Measurements from ENCODE around the gene CHKA. TPM values are rescaled to one million over a fixed set of nuclear protein-coding genes. Genes with fewer than 3 reads are reported as not detected.
A peak's percentile ranks its signal among the peaks of the same experiment; 100 is the strongest.

The CHKA gene
- total and polyA plus RNA-seq, 2 experiments from 2014 or later: 37.1 to 94.4 TPM

DNA sequence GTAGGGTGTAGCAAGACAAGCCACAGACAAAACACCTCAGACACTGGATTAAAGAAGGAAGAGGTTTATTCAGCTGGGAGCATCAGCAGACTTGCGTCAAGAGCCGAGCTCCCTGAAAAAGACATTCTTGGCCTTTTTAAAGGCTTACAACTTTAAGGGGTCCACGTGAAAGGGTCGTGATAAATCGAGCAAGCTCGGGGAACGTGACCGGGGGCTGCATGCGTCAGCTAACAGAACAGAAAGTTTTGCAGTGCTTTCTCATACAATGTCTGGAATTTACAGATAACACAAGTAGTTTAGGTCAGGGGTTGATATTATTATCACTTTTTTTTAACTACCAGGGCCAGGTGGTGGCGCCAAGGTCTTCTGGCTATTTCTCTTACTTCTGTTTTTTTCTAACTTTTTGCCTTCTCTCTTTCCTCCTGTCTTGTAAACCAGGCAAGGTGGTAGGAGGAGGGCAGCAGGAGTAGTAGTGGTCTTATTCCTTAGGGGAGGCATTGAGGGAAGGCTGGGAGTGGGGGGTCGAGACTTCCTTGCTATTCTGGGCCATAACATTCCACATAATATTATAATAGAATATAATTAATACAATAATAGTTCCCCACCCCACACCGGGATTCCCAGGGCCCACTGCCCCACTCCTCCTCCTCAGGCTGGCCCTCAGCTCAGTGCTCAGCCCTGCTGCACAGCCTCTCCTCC, 111.6 kb downstream of the CHKA start:
- Histone ChIP-seq H3K9me2 (ENCODE audit: insufficient read depth) (no peaks in the 10 kb centered on the region), H2AFZ (peak overlapping the region; percentile 89), H3K4me1 (ENCODE audit: insufficient read depth) (peaks cover 12% of the 10 kb centered on the region), H3K4me2 (peak overlapping the region; percentile 64), H3K79me2 (replicated peaks; ENCODE audit: insufficient read depth) (no peaks in the 10 kb centered on the region), H3K4me3 (no peak overlapping the region), H3K27me3 (ENCODE audit: insufficient read depth) (no peaks in the 10 kb centered on the region), H3K27ac (ENCODE audit: low read depth) (no peak overlapping the region), H4K20me1 (replicated peaks; ENCODE audit: insufficient read depth) (no peaks in the 10 kb centered on the region), H3K36me3 (ENCODE audit: insufficient read depth) (no peaks in the 10 kb centered on the region), H3F3A (replicated peaks; ENCODE audit: low read depth) (0 out of 2 replicates have a peak, but pooled peaks cover 7% of the 10 kb centered on the region)
- Mint-ChIP-seq H3K27ac (no peak overlapping the region), H3K4me1 (peaks cover 28% of the 10 kb centered on the region), H3K27me3 (ENCODE audit: insufficient read depth, low read depth, poor library complexity) (peaks cover 11% of the 10 kb centered on the region), H3K4me3 (no peak overlapping the region; the same call in 2 of the 3 replicates), H3K9me3 (no peaks in the 10 kb centered on the region; the same call in 2 of the 3 replicates), H3K36me3 (ENCODE audit: low read depth) (no peaks in the 10 kb centered on the region)
- TF ChIP-seq CTCF (conservative IDR thresholded peaks at IDR 0.05; ENCODE audit: low read depth in 2 of 2): peak; percentile 23 to 54; a peak in 3 of 4 replicates
- TF ChIP-seq EZH2phosphoT487 (IDR thresholded peaks at IDR 0.05; ENCODE audit: unreplicated experiment): no peak
- TF ChIP-seq, protein P1, sequence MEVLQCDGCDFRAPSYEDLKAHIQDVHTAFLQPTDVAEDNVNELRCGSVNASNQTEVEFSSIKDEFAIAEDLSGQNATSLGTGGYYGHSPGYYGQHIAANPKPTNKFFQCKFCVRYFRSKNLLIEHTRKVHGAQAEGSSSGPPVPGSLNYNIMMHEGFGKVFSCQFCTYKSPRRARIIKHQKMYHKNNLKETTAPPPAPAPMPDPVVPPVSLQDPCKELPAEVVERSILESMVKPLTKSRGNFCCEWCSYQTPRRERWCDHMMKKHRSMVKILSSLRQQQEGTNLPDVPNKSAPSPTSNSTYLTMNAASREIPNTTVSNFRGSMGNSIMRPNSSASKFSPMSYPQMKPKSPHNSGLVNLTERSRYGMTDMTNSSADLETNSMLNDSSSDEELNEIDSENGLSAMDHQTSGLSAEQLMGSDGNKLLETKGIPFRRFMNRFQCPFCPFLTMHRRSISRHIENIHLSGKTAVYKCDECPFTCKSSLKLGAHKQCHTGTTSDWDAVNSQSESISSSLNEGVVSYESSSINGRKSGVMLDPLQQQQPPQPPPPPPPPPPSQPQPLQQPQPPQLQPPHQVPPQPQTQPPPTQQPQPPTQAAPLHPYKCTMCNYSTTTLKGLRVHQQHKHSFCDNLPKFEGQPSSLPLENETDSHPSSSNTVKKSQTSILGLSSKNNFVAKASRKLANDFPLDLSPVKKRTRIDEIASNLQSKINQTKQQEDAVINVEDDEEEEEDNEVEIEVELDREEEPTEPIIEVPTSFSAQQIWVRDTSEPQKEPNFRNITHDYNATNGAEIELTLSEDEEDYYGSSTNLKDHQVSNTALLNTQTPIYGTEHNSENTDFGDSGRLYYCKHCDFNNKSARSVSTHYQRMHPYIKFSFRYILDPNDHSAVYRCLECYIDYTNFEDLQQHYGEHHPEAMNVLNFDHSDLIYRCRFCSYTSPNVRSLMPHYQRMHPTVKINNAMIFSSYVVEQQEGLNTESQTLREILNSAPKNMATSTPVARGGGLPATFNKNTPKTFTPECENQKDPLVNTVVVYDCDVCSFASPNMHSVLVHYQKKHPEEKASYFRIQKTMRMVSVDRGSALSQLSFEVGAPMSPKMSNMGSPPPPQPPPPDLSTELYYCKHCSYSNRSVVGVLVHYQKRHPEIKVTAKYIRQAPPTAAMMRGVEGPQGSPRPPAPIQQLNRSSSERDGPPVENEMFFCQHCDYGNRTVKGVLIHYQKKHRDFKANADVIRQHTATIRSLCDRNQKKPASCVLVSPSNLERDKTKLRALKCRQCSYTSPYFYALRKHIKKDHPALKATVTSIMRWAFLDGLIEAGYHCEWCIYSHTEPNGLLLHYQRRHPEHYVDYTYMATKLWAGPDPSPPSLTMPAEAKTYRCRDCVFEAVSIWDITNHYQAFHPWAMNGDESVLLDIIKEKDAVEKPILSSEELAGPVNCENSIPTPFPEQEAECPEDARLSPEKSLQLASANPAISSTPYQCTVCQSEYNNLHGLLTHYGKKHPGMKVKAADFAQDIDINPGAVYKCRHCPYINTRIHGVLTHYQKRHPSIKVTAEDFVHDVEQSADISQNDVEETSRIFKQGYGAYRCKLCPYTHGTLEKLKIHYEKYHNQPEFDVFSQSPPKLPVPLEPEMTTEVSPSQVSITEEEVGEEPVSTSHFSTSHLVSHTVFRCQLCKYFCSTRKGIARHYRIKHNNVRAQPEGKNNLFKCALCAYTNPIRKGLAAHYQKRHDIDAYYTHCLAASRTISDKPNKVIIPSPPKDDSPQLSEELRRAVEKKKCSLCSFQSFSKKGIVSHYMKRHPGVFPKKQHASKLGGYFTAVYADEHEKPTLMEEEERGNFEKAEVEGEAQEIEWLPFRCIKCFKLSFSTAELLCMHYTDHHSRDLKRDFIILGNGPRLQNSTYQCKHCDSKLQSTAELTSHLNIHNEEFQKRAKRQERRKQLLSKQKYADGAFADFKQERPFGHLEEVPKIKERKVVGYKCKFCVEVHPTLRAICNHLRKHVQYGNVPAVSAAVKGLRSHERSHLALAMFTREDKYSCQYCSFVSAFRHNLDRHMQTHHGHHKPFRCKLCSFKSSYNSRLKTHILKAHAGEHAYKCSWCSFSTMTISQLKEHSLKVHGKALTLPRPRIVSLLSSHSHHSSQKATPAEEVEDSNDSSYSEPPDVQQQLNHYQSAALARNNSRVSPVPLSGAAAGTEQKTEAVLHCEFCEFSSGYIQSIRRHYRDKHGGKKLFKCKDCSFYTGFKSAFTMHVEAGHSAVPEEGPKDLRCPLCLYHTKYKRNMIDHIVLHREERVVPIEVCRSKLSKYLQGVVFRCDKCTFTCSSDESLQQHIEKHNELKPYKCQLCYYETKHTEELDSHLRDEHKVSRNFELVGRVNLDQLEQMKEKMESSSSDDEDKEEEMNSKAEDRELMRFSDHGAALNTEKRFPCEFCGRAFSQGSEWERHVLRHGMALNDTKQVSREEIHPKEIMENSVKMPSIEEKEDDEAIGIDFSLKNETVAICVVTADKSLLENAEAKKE (CRISPR knock-in tag; IDR thresholded peaks at IDR 0.05): no peak
- no peak for TF ChIP-seq NANOG (IDR thresholded peaks at IDR 0.05; ENCODE audit: borderline replicate concordance)
- ATAC-seq: no peak
- DNase-seq (ENCODE audit: low spot score): peak; percentile 35
